Hepatic stellate cell (primary cell): ENCODE results near the gene GNG4.
"Not testable (repeated sequence)": the region's sequence is repeated elsewhere in the genome, so short reads cannot be mapped to it uniquely, and the experiment has no call there.

Source experiments
- DNase-seq: peaks from one replicate; pipeline ENCODE4 v3.0.0; 2011; ENCODE audit warnings: low spot score

GNG4 gene

GRCh38 chr1:235648954-235649367, 623 bp downstream of the GNG4 start:
- DNase-seq: peak; percentile 77

GRCh38 chr1:235648407-235648907, 1.1 kb downstream of the GNG4 start:
- DNase-seq: no peak

GRCh38 chr1:235647537-235647936, 2.0 kb downstream of the GNG4 start:
- DNase-seq: not testable (repeated sequence)

- DNase-seq: no peak
These were observed 3.1 kb downstream of the GNG4 start for GRCh38 chr1:235646463-235646862.

GRCh38 chr1:235644693-235645305, 4.8 kb downstream of the GNG4 start:
- DNase-seq: no peak

- no peak for DNase-seq
These were observed 5.5 kb downstream of the GNG4 start for GRCh38 chr1:235643837-235644692.

GRCh38 chr1:235642943-235643371, 6.6 kb downstream of the GNG4 start:
- DNase-seq: no peak

GRCh38 chr1:235642011-235642942, 7.3 kb downstream of the GNG4 start:
- DNase-seq: no peak

- DNase-seq: no peak
These were observed 9.0 kb downstream of the GNG4 start for GRCh38 chr1:235640580-235640979.

GRCh38 chr1:235639226-235640205, 10.1 kb downstream of the GNG4 start:
- no peak for DNase-seq

- not testable (repeated sequence) for DNase-seq
These were observed 11.0 kb downstream of the GNG4 start for GRCh38 chr1:235638612-235639011.

- DNase-seq: no peak
These were observed 11.6 kb downstream of the GNG4 start for GRCh38 chr1:235637756-235638534.

- DNase-seq: no peak
These were observed 13.5 kb downstream of the GNG4 start for GRCh38 chr1:235635938-235636662.

GRCh38 chr1:235632506-235633401, 16.8 kb downstream of the GNG4 start:
- DNase-seq: peak; percentile 63

- no peak for DNase-seq
These were observed 17.8 kb downstream of the GNG4 start for GRCh38 chr1:235631816-235632215.

- DNase-seq: no peak
These were observed 21.1 kb downstream of the GNG4 start for GRCh38 chr1:235628316-235629005.

- DNase-seq: no peak
These were observed 23.8 kb downstream of the GNG4 start for GRCh38 chr1:235625831-235626230.

- DNase-seq: no peak
These were observed 24.2 kb downstream of the GNG4 start for GRCh38 chr1:235625340-235625739.
